Measurements from ENCODE around the gene RTL10.

The RTL10 gene

GRCh38 chr22:19865141-19865829, 10.6 kb upstream of the RTL10 start:
- Histone ChIP-seq H3K27me3 (ENCODE audit: low read depth, low read length) (no peaks in the 10 kb centered on the region), H3K9me3 (ENCODE audit: control insufficient read depth in 1 of 2, low read length in 2 of 2) (no peaks in the 10 kb centered on the region), H3K4me3 (ENCODE audit: low read depth in 1 of 2, low read length in 2 of 2) (no peak overlapping the region), H3K36me3 (ENCODE audit: control insufficient read depth in 1 of 2, insufficient read depth in 2 of 2, low read length in 2 of 2) (no peaks in the 10 kb centered on the region), H3K4me1 (ENCODE audit: control insufficient read depth in 1 of 2, insufficient read depth in 2 of 2, low read length in 2 of 2) (no peaks in the 10 kb centered on the region), H3K27ac (ENCODE audit: low read length) (no peak overlapping the region)

DNA sequence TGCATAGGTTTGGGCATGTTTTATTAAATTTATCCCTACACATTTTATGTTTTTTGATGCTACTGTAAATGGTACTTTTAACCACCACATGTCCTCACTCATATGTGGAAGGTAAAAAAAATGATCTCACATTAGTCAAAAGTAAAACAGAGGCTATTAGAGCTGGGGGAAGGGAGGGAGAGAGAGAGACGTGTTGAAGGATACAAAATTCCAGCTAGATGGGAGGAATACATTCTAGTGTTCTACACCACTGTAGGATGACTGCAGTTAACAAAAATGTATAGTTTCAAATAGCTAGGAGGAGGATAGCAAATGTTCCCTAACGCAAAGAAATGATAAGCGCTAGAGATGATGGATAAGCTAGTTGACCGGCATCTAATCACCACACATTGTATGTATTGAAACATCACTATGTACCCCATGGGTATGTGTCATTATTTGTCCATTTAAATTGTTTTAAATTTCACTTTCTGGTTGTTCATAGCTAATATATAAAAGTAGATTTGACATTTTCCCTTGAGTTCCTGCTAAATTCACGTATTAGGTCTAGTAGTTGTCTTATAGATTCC, 9.9 kb upstream of the RTL10 start:
- H3K4me1 ChIP-seq (ENCODE audit: control insufficient read depth in 1 of 2, insufficient read depth in 2 of 2, low read length in 2 of 2): no peaks in the 10 kb centered on the region
- H3K36me3 ChIP-seq (ENCODE audit: control insufficient read depth in 1 of 2, insufficient read depth in 2 of 2, low read length in 2 of 2): no peaks in the 10 kb centered on the region
- no peak overlapping the region for H3K4me3 ChIP-seq (ENCODE audit: low read depth in 1 of 2, low read length in 2 of 2)
- H3K9me3 ChIP-seq (ENCODE audit: control insufficient read depth in 1 of 2, low read length in 2 of 2): no peaks in the 10 kb centered on the region
- no peaks in the 10 kb centered on the region for H3K27me3 ChIP-seq (ENCODE audit: low read depth, low read length)
- H3K27ac ChIP-seq (ENCODE audit: low read length): no peak overlapping the region

DNA sequence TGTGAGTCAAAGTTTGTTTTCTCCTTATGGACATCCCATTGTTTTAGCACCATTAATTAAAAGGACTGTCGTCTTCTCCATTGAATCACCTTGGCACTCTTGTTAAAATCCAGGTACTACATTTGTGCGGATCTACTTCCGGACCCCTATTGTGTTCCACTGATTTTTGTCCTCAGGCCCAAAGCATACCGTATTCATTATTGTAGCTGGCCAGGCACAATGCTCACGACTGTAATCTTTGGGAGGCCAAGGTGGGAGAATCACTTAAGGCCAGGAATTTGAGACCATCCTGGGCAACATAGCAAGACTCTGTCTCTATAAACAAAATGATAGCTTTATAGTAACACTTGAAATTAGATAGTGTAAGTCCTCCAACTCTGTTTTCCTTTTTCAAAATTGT, 8.9 kb upstream of the RTL10 start:
- no peaks in the 10 kb centered on the region for H3K27me3 ChIP-seq (ENCODE audit: low read depth, low read length)
- no peaks in the 10 kb centered on the region for H3K36me3 ChIP-seq (ENCODE audit: control insufficient read depth in 1 of 2, insufficient read depth in 2 of 2, low read length in 2 of 2)
- no peak overlapping the region for H3K4me3 ChIP-seq (ENCODE audit: low read depth in 1 of 2, low read length in 2 of 2)
- H3K4me1 ChIP-seq (ENCODE audit: control insufficient read depth in 1 of 2, insufficient read depth in 2 of 2, low read length in 2 of 2): no peaks in the 10 kb centered on the region
- H3K9me3 ChIP-seq (ENCODE audit: control insufficient read depth in 1 of 2, low read length in 2 of 2): no peaks in the 10 kb centered on the region
- no peak overlapping the region for H3K27ac ChIP-seq (ENCODE audit: low read length)

DNA sequence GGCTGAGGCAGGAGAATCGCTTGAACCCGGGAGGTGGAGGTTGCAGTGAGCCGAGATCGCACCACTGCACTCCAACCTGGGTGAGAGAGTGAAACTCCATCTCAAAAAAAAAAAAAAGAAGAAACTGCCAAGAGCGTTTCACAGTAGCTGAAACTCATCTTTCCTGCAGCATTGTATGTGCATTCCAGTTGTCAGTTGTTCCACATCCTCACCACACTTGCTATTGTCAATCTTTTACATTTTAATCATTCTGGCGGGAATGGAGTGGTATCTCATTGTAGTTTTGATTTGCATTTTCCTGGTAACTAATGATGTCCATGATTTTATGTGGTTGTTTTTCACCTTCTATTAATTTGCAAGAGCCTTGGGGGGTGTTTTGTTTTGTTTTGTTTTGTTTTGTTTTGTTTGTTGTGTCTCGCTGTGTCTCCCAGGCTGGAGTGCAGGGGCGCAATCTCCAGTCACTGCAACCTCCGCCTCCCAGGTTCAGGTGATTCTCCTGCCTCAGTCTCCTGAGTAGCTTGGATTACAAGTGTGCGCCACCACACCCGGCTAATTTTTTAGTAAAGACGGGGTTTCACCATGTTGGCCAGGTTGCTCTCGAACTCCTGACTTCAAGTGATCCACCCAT, 8.1 kb upstream of the RTL10 start:
- H3K36me3 ChIP-seq (ENCODE audit: control insufficient read depth in 1 of 2, insufficient read depth in 2 of 2, low read length in 2 of 2): no peaks in the 10 kb centered on the region
- H3K4me1 ChIP-seq (ENCODE audit: control insufficient read depth in 1 of 2, insufficient read depth in 2 of 2, low read length in 2 of 2): no peaks in the 10 kb centered on the region
- no peaks in the 10 kb centered on the region for H3K27me3 ChIP-seq (ENCODE audit: low read depth, low read length)
- no peak overlapping the region for H3K4me3 ChIP-seq (ENCODE audit: low read depth in 1 of 2, low read length in 2 of 2)
- no peak overlapping the region for H3K27ac ChIP-seq (ENCODE audit: low read length)
- no peaks in the 10 kb centered on the region for H3K9me3 ChIP-seq (ENCODE audit: control insufficient read depth in 1 of 2, low read length in 2 of 2)

DNA sequence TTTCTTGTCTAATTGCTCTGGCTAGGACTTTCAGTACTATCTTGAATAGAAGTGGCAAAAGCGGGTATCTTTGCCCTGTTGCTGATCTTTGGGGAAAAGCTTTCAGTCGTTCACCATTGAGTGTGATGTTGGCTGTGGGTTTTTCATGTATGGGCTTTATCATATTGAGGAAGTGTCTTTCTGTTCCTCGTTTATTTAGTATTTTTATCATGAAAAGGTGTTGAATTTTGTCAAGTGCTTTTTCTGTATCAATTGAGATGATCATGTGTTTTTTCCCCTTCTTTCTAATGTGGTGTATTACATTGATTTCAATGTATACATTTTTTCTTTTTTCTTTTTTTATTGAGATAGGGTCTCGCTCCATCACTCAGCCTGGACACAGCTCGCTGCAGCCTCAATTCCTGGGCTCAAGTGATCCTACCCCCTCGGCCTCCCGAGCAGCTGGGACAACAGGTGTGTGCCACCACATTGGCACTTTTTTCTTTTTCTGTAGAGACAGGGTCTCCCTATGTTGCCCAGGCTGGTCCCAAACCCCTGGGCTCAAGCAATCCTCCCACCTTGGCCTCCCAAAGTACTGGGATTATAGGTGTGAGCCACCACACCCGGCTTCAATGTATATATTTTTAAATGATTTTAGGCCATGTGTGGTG, 5.3 kb upstream of the RTL10 start:
- H3K27ac ChIP-seq (ENCODE audit: low read length): no peak overlapping the region
- H3K4me1 ChIP-seq (ENCODE audit: control insufficient read depth in 1 of 2, insufficient read depth in 2 of 2, low read length in 2 of 2): peaks cover 7 to 8% of the 10 kb centered on the region in 2 donors
- H3K27me3 ChIP-seq (ENCODE audit: low read depth, low read length): no peaks in the 10 kb centered on the region
- H3K9me3 ChIP-seq (ENCODE audit: control insufficient read depth in 1 of 2, low read length in 2 of 2): no peaks in the 10 kb centered on the region
- H3K4me3 ChIP-seq (ENCODE audit: low read depth in 1 of 2, low read length in 2 of 2): no peak overlapping the region
- H3K36me3 ChIP-seq (ENCODE audit: control insufficient read depth in 1 of 2, insufficient read depth in 2 of 2, low read length in 2 of 2): peaks cover 0 to 5% of the 10 kb centered on the region in 2 donors

DNA sequence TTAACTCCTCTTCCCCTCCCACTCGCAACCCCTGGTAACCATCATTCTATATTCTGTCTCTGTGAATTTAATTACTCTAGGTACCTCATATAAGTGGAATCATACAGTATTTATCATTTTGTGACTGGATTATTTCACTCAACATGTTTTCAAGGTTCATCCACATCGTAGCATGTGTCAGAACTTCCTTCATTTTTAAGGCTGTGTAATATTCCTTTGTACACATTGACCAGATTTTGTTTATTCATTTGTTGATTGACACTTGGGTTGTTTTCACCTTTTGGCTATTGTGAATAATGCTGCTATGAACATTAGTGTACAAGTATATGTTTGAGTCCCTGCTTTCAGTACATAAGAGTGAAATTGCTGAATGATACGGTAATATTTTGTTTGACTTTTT, 2.7 kb upstream of the RTL10 start:
- no peaks in the 10 kb centered on the region for H3K27me3 ChIP-seq (ENCODE audit: low read depth, low read length)
- no peaks in the 10 kb centered on the region for H3K9me3 ChIP-seq (ENCODE audit: control insufficient read depth in 1 of 2, low read length in 2 of 2)
- H3K4me1 ChIP-seq (ENCODE audit: control insufficient read depth in 1 of 2, insufficient read depth in 2 of 2, low read length in 2 of 2): peaks cover 20 to 25% of the 10 kb centered on the region in 2 donors
- H3K4me3 ChIP-seq (ENCODE audit: low read depth in 1 of 2, low read length in 2 of 2): no peak overlapping the region
- peaks cover 0 to 6% of the 10 kb centered on the region in 2 donors for H3K36me3 ChIP-seq (ENCODE audit: control insufficient read depth in 1 of 2, insufficient read depth in 2 of 2, low read length in 2 of 2)
- no peak overlapping the region for H3K27ac ChIP-seq (ENCODE audit: low read length)

- H3K36me3 ChIP-seq (ENCODE audit: control insufficient read depth in 1 of 2, insufficient read depth in 2 of 2, low read length in 2 of 2): peaks cover 9 to 21% of the 10 kb centered on the region in 2 donors
- H3K4me1 ChIP-seq (ENCODE audit: control insufficient read depth in 1 of 2, insufficient read depth in 2 of 2, low read length in 2 of 2): peaks cover 20 to 26% of the 10 kb centered on the region in 2 donors
- peak overlapping the region; percentile 89 to 96 for H3K4me3 ChIP-seq (ENCODE audit: low read depth in 1 of 2, low read length in 2 of 2)
- H3K9me3 ChIP-seq (ENCODE audit: control insufficient read depth in 1 of 2, low read length in 2 of 2): no peaks in the 10 kb centered on the region
- H3K27ac ChIP-seq (ENCODE audit: low read length): peak overlapping the region; percentile 88
- no peaks in the 10 kb centered on the region for H3K27me3 ChIP-seq (ENCODE audit: low read depth, low read length)
Observed at GRCh38 chr22:19855504-19856409, 1.1 kb upstream of the RTL10 start.

DNA sequence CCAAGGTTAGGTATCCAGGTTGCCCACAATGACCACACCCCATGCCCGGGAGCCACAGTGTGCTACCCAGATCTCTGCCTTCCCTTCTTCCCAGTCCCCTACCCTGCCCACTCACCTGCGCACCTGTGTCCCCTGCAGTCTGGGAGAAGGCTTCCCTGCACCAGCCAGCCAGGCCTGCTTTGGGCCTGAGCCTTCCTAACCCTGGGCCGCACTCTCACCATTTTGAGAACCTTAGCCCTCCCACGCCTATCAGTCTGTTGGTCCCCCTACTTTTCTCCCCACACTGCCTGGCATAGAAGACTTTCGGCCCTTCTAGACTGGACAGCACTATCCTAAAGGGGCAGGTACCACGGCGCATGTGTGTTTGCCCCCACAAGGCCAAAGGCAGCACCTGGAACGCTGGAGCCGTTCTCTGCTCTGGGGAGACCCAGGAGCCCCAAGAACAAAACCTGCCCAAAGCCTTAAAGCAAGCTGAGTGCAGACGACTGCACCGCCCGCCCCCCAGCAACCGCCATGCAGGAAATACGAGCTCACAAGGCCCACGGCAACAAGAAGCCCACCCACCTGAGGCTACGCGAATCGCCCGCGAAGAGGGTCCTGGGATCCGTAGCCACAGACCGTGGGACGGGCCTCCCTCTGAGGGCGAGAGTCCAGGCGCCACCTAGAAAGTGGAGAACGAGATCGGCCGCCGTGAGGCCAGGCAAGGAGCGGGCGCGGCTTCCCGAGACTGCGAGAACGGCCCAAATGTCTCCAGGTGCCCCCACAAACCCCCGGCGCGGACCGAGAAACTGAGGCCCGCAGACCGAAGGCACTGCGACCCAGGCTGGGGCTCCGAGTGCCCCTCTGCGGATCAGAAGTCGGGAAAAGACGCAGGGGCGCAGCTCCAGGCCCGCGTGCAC, 546 bp downstream of the RTL10 start:
- H3K27ac ChIP-seq (ENCODE audit: low read length): peak overlapping the region; percentile 78
- H3K9me3 ChIP-seq (ENCODE audit: control insufficient read depth in 1 of 2, low read length in 2 of 2): no peaks in the 10 kb centered on the region
- H3K4me1 ChIP-seq (ENCODE audit: control insufficient read depth in 1 of 2, insufficient read depth in 2 of 2, low read length in 2 of 2): peaks cover 20 to 26% of the 10 kb centered on the region in 2 donors
- H3K27me3 ChIP-seq (ENCODE audit: low read depth, low read length): no peaks in the 10 kb centered on the region
- H3K4me3 ChIP-seq (ENCODE audit: low read depth in 1 of 2, low read length in 2 of 2): peak overlapping the region; percentile 89 to 96
- peaks cover 15 to 32% of the 10 kb centered on the region in 2 donors for H3K36me3 ChIP-seq (ENCODE audit: control insufficient read depth in 1 of 2, insufficient read depth in 2 of 2, low read length in 2 of 2)

DNA sequence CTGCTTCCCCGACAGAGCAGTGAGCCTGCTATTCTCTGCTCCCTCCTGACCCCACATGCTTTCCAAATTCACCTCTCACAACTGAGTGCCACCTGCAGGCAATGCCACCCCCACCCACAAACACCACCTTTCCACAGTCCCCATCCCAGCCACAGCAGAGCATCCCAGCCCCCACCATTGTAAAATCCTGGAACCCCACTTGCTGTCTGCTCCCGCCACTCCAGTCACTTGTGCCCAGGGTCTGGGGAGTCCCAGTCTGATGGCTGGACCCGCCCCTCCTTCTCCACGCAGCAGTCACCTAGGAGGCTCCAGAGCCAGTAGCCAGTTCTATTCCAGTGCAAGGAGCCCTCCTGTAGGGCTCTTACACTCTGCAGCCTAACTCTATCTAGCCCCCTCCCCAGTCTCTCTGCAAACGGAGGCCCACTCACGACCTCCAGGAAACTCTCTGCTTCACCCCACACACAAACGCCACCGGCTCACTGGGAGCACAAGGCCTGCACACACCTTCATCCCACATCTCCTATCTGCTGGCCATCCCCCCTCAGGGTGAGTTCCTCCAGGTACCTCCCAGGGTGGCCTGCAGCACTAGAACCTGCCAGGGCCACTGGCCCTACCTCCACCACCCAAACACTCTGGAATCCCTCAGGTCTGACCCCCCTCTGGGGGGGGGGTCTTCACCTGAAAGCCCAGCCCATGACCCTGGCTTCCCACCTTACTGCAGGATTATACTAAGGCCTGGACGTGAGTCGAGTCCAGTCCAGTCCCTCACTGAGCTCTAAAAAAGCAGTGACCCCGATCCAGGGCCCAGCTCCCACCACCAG, 1.4 kb downstream of the RTL10 start:
- Histone ChIP-seq H3K4me1 (ENCODE audit: control insufficient read depth in 1 of 2, insufficient read depth in 2 of 2, low read length in 2 of 2) (peaks cover 20 to 26% of the 10 kb centered on the region in 2 donors), H3K4me3 (ENCODE audit: low read depth in 1 of 2, low read length in 2 of 2) (peak overlapping the region; percentile 89 to 96), H3K36me3 (ENCODE audit: control insufficient read depth in 1 of 2, insufficient read depth in 2 of 2, low read length in 2 of 2) (peaks cover 15 to 36% of the 10 kb centered on the region in 2 donors), H3K9me3 (ENCODE audit: control insufficient read depth in 1 of 2, low read length in 2 of 2) (no peaks in the 10 kb centered on the region), H3K27me3 (ENCODE audit: low read depth, low read length) (no peaks in the 10 kb centered on the region), H3K27ac (ENCODE audit: low read length) (peak overlapping the region; percentile 78)
